ENCODE measurements around the gene ARAP2. TPM values are rescaled to one million over a fixed set of nuclear protein-coding genes. Genes with fewer than 3 reads are reported as not detected.
A peak's percentile ranks its signal among the peaks of the same experiment; 100 is the strongest.

ARAP2 gene
- total RNA-seq, 1 experiment from 2014 or later, result 5.5 TPM

- ChIA-PET CTCF (no interaction called here), POLR2A (no interaction called here)
Observed at GRCh38 chr4:36224972-36225903, 19.1 kb downstream of the ARAP2 start.

GRCh38 chr4:36222702-36223101 is 21.6 kb downstream of the ARAP2 start:
- in situ Hi-C loops (cut with HindIII; ENCODE audit: low pct_unique_long_range_greater_than_20kb, low sequenced_read_pairs), result no loop called here
- Histone ChIP-seq H3K27me3 (ENCODE audit: control insufficient read depth, insufficient read depth, low read length) (no peaks in the 10 kb centered on the region), H3K4me3 (ENCODE audit: low read depth in 2 of 2, low read length in 2 of 2) (no peak overlapping the region), H3K36me3 (ENCODE audit: control insufficient read depth, insufficient read depth, low read length) (no peaks in the 10 kb centered on the region), H3K27ac (ENCODE audit: low read length) (no peak overlapping the region), H3K4me1 (ENCODE audit: control insufficient read depth, insufficient read depth, low read length) (peaks cover 5% of the 10 kb centered on the region; the same call in 1 of the 2 replicates), H3K9me3 (ENCODE audit: control insufficient read depth, insufficient read depth, low read depth, low read length) (no peaks in the 10 kb centered on the region)
- ATAC-seq (no peak), DNase-seq (ENCODE audit: low read depth, low spot score) (no peak)
- TF ChIP-seq CTCF (IDR thresholded peaks at IDR 0.05) (no peak), SIN3A (IDR thresholded peaks at IDR 0.05; ENCODE audit: borderline replicate concordance, insufficient read depth, low read depth, low read length) (no peak), POLR2AphosphoS5 (IDR thresholded peaks at IDR 0.05; ENCODE audit: low read depth, low read length) (no peak), REST (IDR thresholded peaks at IDR 0.05; ENCODE audit: insufficient read depth in 1 of 2, low read depth in 2 of 2, low read length in 1 of 2) (no peak), TCF7L2 (IDR thresholded peaks at IDR 0.05; ENCODE audit: low read depth, low read length) (no peak)
- intact Hi-C loops (cut with micrococcal nuclease; ENCODE audit: unreplicated experiment), result no loop called here
- no TSS peak for BruUV-seq (replicated peaks)
- ChIA-PET CTCF (no interaction called here), POLR2A (no interaction called here)

More at GRCh38 chr4:36224972-36225903, 19.1 kb downstream of the ARAP2 start:
- H3K4me3 ChIP-seq (ENCODE audit: low read depth in 2 of 2, low read length in 2 of 2), result no peak overlapping the region
- intact Hi-C loops (cut with micrococcal nuclease; ENCODE audit: unreplicated experiment) (no loop called here), in situ Hi-C loops (cut with HindIII; ENCODE audit: low pct_unique_long_range_greater_than_20kb, low sequenced_read_pairs) (no loop called here)
- DNase-seq (ENCODE audit: low read depth, low spot score), result no peak
- ATAC-seq, result peak; percentile 63; the same call in 1 of the 2 replicates
- no peaks in the 10 kb centered on the region for H3K27me3 ChIP-seq (ENCODE audit: control insufficient read depth, insufficient read depth, low read length)
- no peaks in the 10 kb centered on the region for H3K36me3 ChIP-seq (ENCODE audit: control insufficient read depth, insufficient read depth, low read length)
- BruUV-seq (replicated peaks), result no TSS peak
- no peaks in the 10 kb centered on the region for H3K9me3 ChIP-seq (ENCODE audit: control insufficient read depth, insufficient read depth, low read depth, low read length)
- H3K27ac ChIP-seq (ENCODE audit: low read length), result peak overlapping the region; percentile 29
- peak; percentile 81 for TF ChIP-seq TCF7L2 (IDR thresholded peaks at IDR 0.05; ENCODE audit: low read depth, low read length)
- no peak for TF ChIP-seq SIN3A (IDR thresholded peaks at IDR 0.05; ENCODE audit: borderline replicate concordance, insufficient read depth, low read depth, low read length)
- H3K4me1 ChIP-seq (ENCODE audit: control insufficient read depth, insufficient read depth, low read length), result peaks cover 5% of the 10 kb centered on the region; the same call in 1 of the 2 replicates

GRCh38 chr4:36220776-36221175 is 23.5 kb downstream of the ARAP2 start:
- ATAC-seq (no peak), DNase-seq (ENCODE audit: low read depth, low spot score) (no peak)
- H3K27me3 ChIP-seq (ENCODE audit: control insufficient read depth, insufficient read depth, low read length), result no peaks in the 10 kb centered on the region
- H3K27ac ChIP-seq (ENCODE audit: low read length), result no peak overlapping the region
- ChIA-PET POLR2A (no interaction called here), CTCF (no interaction called here)
- no peaks in the 10 kb centered on the region for H3K36me3 ChIP-seq (ENCODE audit: control insufficient read depth, insufficient read depth, low read length)
- TF ChIP-seq REST (IDR thresholded peaks at IDR 0.05; ENCODE audit: insufficient read depth in 1 of 2, low read depth in 2 of 2, low read length in 1 of 2) (no peak), TCF7L2 (IDR thresholded peaks at IDR 0.05; ENCODE audit: low read depth, low read length) (no peak), SIN3A (IDR thresholded peaks at IDR 0.05; ENCODE audit: borderline replicate concordance, insufficient read depth, low read depth, low read length) (no peak), POLR2AphosphoS5 (IDR thresholded peaks at IDR 0.05; ENCODE audit: low read depth, low read length) (no peak), CTCF (IDR thresholded peaks at IDR 0.05) (no peak)
- in situ Hi-C loops (cut with HindIII; ENCODE audit: low pct_unique_long_range_greater_than_20kb, low sequenced_read_pairs), result no loop called here
- intact Hi-C loops (cut with micrococcal nuclease; ENCODE audit: unreplicated experiment), result no loop called here
- no peaks in the 10 kb centered on the region for H3K9me3 ChIP-seq (ENCODE audit: control insufficient read depth, insufficient read depth, low read depth, low read length)
- no TSS peak for BruUV-seq (replicated peaks)
- peaks cover 5% of the 10 kb centered on the region; the same call in 1 of the 2 replicates for H3K4me1 ChIP-seq (ENCODE audit: control insufficient read depth, insufficient read depth, low read length)
- H3K4me3 ChIP-seq (ENCODE audit: low read depth in 2 of 2, low read length in 2 of 2), result no peak overlapping the region

Measured in Panc1 (cell line).